Retina (tissue), 1 donor: ENCODE data around the gene ITPKC.
A peak's percentile ranks its signal among the peaks of the same experiment; 100 is the strongest.

Experiments
- DNase-seq: peaks from one replicate; pipeline ENCODE4 v3.0.0-alpha.2; 2016

Gene ITPKC

DNA sequence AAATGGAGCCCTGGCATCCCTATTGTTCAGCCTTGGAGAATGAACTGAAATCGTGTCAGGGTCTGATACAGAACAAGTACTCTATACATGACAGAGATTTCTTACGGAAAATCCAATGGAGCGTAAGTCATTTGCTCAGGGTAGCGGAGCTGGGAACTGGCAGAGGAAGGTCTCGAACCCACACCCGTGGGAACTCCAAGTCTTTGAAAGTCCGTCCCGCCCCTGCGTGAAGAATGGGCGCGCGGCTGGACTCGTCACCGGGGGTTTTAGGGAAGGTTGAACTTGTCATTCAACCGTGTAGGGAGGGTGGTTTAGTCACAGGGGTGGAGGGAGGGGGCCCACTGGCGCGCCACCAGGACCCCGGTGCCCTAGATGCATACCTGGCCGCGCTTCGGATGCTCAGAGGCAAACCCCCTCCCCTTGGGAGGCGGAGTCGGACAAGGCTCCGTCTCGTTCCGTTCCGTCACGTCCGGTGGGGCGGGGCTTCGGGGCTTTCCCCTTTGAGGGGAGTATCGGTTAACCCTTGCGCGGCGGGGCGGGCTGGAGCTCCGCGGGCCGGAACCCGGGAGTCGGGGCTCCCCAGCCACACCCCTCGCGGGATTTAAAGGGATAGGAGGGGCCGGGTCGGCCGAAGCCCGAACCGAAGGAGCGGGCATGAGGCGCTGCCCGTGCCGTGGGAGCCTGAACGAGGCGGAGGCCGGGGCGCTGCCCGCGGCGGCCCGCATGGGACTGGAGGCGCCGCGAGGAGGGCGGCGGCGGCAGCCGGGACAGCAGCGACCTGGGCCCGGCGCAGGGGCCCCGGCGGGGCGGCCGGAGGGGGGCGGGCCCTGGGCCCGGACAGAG, at the start of gene ITPKC, which contains the start of gene COQ8B:
Gene ITPKC (plus strand): TSS at position 631 of the 843 bp plus-strand sequence. CDS start 24 bp downstream, at position 655.
Gene COQ8B (minus strand): TSS at position 405 of the 843 bp plus-strand sequence. CDS start 2,254 bp downstream, outside the sequence.
- DNase-seq: peak; percentile 98

DNA sequence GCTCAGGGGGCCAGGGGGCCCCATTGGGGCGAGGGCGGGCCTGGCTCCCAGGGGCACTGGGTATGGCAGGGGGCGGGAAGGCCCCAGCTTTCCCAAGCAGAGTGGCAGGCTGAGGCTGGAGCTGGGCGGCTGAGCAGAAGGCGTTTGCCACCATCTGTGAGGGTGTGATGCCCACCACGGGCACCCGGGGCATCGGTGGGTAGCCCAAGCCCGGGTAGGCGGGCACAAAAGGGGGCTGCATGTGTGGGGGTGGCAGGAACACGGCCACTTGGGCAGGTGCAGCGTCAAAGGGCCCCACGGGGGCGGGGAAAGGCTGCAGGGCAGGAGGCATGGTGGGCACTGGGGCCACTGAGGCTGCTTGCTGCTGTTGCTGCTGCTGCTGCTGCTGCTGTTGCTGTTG, 49.3 kb upstream of the ITPKC start:
- no peak for DNase-seq

DNA sequence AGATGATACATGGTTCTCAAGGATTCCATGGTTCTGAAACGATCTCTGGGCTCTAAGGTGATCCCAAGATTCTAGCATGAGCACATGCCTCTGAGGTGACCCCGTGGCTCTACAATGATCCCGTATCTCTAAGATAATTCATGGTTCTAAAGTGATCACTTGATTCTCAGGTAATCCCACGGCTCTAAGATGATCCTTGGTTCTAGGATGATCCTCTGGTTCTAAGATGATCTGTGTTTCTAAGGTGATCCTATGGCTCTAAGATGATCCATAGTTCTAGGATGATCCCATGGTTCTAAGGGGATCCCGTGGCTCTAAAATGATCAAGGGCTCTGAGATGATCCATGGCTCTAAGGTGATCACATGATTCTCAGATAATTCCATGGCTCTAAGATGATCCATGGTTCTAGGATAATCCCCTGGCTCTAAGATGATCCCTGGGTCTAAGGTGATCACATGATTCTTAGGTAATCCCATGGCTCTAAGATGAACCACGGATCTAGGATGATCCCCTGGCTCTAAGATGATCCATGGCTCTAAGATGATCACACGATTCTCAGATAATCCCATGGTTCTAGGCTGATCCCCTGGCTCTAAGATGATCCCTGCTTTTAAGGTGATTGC, 47.8 kb upstream of the ITPKC start:
- DNase-seq: no peak

DNA sequence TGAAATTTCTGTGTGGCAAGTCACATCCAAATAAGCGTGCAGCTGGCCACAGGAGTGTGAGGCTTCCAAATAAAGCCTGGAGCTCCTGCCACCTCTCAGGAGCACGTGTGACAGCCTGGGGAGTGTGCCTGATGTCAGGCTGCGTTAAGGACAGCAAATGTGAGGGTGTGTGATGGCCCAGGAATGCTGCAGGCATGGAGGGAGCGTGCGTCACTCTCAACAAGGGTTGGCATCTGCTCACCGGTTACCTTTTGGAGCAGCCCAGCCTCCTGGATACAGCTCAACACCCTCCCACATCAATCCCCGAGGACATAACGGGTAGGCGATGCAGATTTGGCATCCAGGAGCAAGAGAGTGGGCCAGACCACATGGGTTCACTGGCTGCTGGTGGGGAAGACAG, 45.5 kb upstream of the ITPKC start:
- no peak for DNase-seq

DNA sequence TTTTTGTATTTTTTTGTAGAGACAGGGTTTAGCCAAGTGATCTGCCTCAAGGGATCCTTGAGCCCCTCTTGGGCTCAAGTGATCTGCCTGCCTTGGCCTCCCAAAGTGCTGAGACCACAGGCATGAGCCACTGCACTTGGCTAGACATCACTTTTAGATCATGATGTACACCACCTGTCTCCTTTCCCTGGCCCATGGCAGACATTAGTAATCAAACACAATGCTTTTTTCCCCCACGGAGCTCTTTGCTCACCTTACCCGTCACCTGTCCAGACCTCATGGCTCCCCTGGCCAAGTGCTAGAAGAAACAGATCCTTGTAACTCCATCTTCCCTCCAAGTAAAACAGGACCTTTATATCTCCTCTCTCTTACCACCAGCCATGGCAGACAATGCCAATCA, 44.9 kb upstream of the ITPKC start:
- DNase-seq: no peak

DNA sequence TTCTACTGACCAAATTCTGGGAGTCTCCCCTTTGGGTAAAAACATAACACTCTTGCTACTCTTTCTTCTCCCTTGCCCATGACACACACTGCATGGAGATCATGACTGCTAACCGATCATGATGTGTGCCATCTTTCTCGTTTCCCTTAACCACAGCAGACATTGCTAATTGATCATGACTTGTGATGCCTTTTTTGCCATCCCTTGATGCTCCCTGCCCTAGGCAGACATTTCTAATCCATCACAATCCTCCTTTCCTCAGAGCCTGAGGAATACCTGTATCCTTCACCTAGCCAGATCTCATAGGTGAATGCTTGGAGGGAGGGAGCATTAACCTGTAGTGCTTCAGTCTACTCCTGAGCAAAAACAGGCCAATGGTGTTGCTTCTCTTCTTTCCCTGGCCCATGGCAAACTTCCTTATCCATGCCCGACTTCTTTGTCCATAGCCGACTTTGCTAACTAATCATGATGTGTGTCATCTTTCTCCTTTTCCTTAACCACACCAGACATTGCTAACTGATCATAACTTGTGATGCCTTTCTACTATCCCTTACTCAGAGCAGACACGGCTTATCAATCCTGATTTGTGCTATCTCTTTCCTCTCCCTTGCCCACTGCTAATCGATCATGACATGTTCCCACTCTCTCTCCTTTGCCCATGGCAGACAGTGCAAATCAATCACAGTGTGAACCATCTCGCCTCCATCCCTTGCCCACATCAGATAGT, 44.2 kb upstream of the ITPKC start:
- no peak for DNase-seq

DNA sequence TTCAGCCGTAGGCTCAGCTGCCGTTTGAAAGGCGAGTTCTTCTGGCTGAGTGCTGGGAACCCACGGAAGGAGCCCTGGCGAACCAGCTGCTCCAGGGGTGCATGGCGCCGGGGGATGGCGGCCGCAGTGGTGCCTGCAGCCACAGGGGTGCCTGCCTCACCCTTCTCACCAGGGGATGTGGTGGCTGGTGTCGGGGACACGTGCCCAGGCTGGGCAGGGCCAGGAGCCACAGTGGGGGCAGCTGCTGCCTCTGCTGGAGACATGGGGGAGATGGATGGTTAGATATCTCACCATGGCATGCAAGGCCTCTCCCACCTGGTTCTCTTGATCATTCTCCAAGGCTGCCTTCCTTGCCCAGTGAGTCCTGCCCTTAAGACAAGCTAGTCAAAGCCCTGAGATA, 43.5 kb upstream of the ITPKC start:
- no peak for DNase-seq

DNA sequence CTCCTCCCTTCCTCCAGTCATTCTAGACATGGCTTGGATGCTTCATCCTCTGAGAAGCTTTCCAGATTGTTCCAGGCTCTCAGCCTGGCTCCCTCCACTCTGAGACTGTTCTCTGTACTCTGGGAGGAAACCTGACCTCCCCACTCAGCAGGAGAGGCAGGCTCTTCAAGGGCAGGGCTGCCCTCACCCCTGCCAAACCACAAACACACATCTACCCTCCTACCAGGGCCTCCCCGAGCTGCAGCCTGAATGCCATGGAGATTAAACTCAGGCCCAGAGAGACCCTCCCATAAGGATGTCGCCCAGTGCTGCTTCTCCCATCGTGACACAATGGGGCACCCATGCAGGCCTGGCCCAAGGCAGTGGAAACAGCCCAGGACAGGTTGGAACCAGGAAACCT, 42.6 kb upstream of the ITPKC start:
- no peak for DNase-seq

DNA sequence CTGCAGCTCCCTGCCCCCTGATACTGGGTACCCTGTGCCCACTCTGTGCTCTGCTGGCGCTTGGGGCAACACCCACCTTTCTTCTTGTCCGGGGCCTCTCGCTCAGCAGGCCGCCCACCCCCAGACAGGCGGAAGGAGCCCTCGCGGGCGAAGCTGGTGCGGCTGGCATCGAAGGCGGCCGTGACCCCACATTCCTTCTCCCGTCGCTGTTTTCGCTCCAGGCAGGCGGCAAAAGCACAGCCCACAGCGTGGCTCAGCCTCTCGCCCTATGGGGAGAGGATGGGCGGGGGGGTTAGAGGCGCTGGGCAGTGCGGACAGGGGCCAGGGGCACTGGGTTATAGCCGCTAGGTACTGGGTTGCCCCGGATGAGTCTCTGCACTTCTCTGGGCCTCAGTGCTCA, 39.8 kb upstream of the ITPKC start:
- no peak for DNase-seq

DNA sequence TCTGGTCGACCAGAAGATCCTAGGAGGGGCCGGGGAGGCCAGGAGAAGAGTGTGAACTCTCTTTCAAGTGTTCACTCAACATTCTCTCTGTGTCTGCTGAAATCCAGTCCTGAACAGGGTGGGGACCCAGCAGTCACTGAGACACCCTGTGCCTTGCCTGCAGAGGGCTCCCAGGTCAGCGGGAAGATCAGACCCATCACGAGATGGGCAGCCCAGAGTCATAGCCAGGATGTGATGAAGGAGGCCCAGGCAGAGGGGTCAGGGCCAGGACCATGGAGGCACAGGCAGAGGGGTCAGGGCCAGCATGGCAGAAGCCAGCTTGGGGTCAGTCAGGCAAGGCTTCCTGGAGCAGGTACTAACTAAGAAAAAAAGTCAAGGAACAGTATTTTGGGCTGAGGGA, 35.9 kb upstream of the ITPKC start:
- DNase-seq: no peak

DNA sequence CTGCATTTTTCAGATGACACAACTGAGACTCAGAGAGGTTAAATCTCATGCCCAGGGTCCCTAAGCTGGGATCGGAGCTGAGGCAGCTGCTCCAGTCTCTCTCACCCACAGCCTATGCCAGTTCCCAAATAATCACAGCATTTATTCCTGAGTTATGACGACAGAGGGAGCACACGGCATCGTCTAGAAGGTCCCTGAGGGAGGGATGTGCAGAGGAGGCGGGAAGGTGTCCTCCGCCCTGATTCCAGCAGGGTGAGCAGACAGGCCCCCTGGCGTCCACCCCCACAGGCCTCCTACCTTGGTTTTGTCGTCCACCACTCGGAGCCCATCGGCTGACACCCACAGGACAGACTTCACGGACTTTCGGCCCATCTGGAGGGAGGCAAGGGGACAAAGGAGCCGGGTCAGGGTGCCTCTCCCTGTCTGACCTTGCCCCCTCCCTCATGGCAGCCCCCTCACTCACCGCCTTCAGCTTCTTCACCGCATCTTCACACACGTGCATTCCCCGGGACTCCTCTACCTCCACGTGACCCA, 34.4 kb upstream of the ITPKC start:
- no peak for DNase-seq

DNA sequence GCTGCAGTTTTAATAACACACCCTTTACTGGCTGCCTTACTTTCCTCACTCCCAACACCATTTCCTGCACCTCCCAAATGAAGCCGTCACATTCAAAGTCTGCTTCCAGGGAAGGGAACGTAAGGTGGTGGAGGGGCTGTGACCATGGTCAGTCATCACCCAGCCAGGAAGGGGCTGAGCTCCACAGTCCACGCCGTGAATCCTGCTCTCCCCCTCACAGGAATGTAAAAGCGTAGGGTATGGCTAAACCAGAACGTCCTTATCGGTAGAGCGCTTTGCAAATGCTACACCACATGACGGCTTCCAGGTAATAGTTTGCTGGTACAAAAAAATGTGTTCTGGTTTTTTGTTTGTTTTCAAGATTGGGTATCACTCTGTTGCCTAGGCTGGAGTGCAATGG, 33.5 kb upstream of the ITPKC start:
- no peak for DNase-seq

DNA sequence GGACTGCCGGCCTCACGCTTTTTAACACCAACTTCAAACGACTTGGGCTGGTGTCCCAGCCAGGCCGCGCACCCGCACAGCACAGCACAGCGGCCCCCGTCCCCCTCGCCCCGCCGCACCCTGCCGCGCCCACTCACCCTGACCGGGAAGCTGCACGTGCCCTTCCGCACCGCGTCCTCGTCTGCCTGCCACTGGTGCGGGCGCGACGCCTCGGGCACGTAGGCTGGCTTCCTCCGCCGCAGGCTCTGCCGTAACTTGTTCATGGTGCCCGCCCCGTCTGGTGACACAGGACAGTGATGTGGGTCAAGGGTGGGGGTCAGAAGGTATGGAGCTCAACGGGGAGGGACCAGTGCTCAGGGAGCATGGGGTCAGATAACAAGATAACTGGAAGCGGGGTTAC, 32.6 kb upstream of the ITPKC start:
- DNase-seq: no peak

DNA sequence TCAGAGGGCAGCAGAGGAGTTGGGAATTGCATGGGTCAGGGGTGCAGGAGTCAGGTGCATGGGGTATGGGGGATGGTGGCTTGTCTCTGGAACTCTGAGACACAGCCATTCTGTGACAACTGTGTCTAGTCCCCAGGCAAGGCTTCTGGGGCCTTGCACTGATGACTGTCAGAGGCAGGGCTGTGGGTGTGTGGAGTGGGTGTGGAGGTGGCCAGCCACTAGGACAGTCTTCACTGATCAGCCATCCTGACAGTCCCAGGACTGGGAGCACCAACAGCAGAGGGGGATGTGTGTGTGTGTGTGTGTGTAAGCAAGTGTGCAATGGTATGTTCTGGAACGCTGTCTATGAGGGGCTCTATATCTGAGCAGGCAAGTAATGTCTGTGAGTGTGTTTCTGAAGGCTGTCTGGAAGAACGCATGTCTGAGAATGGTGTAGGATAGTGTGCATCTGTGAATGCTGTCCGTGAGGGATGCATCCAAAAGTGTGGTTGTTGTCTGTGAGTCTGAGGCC, 31.8 kb upstream of the ITPKC start:
- DNase-seq: no peak

DNA sequence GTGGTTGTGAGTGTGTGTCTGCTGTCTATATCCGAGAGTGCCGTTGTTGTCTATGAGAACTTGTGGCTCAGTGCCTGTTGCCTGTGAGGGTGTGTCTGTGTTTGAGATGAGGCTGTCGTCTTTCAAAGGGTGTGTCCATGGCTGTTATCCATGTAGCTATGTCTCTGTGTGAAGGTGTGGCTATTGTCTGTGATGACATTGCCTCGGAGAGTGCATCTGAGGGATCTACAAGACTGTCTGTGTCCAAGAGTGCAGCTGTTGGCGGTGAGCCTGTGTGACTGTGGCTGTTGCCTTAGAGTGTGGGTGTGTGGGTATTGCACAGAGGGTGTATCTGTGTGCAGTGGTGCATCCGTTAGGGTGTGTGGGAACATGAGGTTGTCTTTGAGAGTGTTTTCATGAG, 31.3 kb upstream of the ITPKC start:
- no peak for DNase-seq

DNA sequence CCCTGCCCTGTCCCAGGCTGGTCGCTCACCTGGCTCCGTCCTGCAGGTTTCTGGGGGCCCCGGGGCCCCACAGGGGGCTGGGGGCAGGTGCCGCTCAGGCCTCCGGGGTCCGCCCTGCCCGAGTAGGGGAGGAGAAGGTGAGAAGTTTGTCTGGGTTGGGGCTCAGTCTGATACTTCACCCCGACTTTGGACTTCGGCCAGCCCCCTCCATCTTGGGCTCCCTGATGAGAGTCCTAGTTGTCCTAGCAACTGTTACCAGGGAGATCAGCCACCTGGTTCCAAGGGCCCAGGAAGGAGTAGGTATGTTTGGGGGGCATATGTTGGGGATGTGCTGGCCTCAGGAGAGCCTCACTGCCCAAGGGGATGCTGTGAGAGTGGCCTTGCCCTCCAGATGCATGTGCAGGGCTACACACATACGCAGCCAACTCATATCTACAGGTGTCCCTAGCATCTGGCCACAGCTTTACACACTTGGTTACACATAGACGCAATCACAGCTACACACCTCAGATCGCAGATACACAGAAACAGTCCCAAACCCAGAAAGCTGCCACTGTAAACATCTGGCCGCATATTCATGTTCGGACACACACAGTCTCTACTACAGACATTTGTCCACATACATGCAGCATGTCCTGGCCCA, 29.9 kb upstream of the ITPKC start:
- DNase-seq: no peak

DNA sequence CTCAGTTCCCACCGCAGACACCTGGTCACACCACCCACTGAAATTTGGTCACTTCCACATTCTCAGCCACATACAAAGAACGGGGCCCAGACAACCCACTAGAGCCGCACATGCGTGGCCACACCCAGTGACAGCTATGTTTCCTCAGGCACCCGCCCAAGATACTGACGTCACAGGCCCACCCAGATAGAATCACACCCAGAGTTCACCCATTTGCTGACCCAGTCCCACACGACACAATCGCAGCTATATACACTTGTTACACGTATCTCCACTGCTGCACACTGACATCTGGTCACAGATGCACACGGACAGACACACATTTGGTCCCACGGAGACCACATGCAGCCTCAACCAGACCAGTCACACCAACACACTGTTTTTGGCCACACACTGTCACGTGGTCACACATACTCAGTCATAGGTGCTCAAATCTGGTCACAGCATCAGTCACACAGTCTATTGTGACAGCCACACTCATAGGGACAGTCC, 29.3 kb upstream of the ITPKC start:
- DNase-seq: no peak

DNA sequence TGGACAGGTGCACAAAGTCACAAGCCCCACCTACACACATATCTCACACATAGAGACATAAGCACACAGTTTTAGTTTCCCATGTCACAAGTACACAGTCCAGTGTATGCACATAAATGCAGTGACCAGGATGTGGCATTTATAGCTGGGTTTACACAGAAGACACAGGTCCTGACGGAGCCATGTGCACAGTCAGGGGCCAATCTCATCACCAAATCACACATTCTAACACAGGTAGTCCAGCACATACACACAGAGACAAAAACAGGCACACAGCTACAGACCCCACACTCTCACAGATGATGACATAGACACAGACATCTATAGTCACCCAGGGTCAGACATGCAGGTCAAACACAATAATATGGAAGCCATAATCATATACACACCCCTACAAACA, 28.6 kb upstream of the ITPKC start:
- no peak for DNase-seq

DNA sequence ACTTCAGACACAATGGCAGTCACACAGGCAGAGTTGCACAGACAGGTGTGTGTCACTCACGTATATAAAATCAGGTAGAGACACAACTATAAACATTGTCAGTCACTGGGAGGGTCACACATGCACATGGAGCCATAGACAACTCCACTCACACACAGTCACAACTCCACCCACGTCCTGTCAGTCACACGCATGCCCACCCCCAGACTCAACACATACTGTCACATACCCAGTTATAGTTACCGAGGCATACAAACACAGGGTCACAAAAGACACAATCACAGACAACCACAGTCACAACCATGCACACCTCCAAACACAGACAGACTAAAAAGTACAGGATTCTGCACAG, 27.9 kb upstream of the ITPKC start:
- DNase-seq: no peak

DNA sequence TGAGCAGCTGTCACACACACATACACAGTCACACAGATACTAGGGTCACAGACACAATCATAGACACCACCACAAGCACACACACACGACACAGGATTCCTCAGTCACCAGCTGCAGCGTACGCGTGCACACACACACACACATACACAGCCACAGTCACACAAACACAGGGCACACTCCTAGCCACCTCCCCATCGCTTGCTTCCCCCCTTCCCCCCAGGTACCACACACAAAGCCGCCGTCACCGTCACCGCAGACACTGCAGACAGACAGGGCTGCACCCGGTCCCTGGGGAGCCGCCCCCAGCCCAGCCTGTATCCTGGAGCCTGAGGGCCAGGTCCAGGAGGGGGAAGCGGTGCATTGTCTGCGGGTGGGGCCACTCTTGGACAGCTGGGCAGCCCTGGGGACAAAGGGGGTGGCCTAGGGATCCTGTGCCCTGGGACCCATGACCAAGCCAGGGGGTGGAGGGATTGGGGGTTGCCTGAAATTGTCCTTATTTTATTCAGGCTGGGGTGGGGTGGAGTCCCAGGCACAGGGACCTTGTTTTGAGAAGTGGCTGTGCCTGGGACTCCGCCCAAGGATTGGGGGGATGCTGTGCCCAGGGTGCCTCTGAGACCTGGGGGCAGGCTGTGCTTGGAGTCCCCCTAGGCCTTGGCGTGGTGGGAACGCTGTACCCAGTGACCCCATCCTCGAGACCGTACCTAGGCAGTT, 27.4 kb upstream of the ITPKC start:
- DNase-seq: peak; percentile 47

DNA sequence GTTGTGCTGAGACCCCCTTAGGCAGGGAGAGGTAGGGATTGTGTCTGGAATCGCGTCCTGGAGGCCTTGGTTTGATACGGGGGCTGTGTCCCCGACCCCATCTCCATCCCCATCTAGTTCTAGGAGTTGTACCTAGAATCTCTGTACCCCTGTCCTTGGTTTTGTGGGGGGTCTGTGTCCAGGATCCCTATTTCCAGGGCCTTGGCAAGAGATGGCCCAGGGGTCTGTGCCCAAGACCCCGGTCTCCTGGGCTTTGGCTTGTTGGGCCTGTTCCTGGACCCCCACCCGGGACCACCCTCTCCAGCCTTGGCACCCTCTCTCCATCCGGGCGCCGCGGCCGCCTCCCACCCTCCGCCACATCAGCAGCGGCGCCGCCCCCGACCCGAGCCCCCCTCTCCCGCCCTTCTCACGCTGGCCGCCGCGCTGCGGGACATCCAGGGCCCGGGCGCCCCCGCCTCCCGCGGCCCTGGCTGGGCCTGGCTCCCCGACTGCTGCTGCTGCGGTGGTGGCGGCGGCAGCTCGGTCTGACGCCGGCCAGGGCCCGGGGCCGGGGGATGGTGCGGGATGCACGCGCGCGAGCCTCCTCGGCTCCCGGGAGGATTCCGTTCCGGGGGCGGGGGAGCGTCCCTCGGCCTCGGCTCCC, 26.7 kb upstream of the ITPKC start, which contains the start of gene NUMBL:
Gene NUMBL (minus strand): TSS at position 602 of the 643 bp plus-strand sequence. CDS start 168 bp downstream, at position 434.
- peak; percentile 51 for DNase-seq
